Panc1 (cell line): ENCODE data around the gene RPRD2. TPM values are rescaled to one million over a fixed set of nuclear protein-coding genes. Genes with fewer than 3 reads are reported as not detected.

Source experiments
- ATAC-seq: fragments of 200-7000 bp; cut with Tn5 transposase; 2 replicates; pipeline ENCODE4 v1.9.1; 2020; ENCODE audit warnings: mild to moderate bottlenecking, moderate library complexity
- BruUV-seq: library from RNA; stranded (reverse); fragments of 400-500 nt; replicated peaks from 2 replicates; lab custom pipeline; 2021; lab: Mats Ljungman, UMichigan
- CTCF ChIA-PET: fragments of 300-600 bp; sonication (Branson Sonifier 250); formaldehyde crosslinking; loops from one replicate; lab custom pipeline; 2022; ENCODE audit warnings: antibody characterized with exemption; lab: Charles Lee
- POLR2A ChIA-PET: fragments of 300-600 bp; sonication (Branson Sonifier 250); formaldehyde crosslinking; loops from one replicate; lab custom pipeline; 2022; ENCODE audit warnings: antibody characterized with exemption; lab: Charles Lee
- DNase-seq: peaks from one replicate; pipeline ENCODE4 v3.0.0-alpha.2; 2010; ENCODE audit warnings: low read depth, low spot score
- H3K27ac ChIP-seq: 2 replicates; pipeline ENCODE4 v1.5.1; 2011; ENCODE audit warnings: mild to moderate bottlenecking, low read length, inconsistent platforms
- H3K27me3 ChIP-seq: fragments of 200-500 bp; sonication (Bioruptor generic); 2 replicates; pipeline ENCODE4 v1.6.0; 2014; ENCODE audit warnings: low read length, inconsistent platforms; ENCODE audit not compliant: control insufficient read depth, insufficient read depth
- H3K36me3 ChIP-seq: fragments of 200-500 bp; sonication (Bioruptor generic); 2 replicates; pipeline ENCODE4 v1.5.1; 2014; ENCODE audit warnings: inconsistent platforms, mild to moderate bottlenecking, low read length, moderate library complexity; ENCODE audit not compliant: control insufficient read depth, insufficient read depth
- H3K4me1 ChIP-seq: 2 replicates; pipeline ENCODE4 v1.5.1; 2011; ENCODE audit warnings: inconsistent platforms, mild to moderate bottlenecking, low read length, moderate library complexity; ENCODE audit not compliant: control insufficient read depth, insufficient read depth
- H3K4me3 ChIP-seq, 2 experiments: 2 replicates each; pipeline ENCODE4 v1.5.1; 2011 to 2012; ENCODE audit warnings: low read depth in 2 of 2, low read length in 2 of 2, mild to moderate bottlenecking in 2 of 2, inconsistent platforms in 1 of 2, moderate library complexity in 1 of 2
- H3K9me3 ChIP-seq: fragments of 200-500 bp; sonication (Bioruptor generic); 2 replicates; pipeline ENCODE4 v1.5.1; 2014; ENCODE audit warnings: low read depth, mild to moderate bottlenecking, inconsistent platforms, low read length, moderate library complexity; ENCODE audit not compliant: control insufficient read depth, insufficient read depth
- CTCF ChIP-seq: fragments of 450-650 bp; IDR thresholded peaks from 2 replicates; pipeline ENCODE4 v1.5.1; 2017; ENCODE audit warnings: mild to moderate bottlenecking
- POLR2AphosphoS5 ChIP-seq: IDR thresholded peaks from 2 replicates; pipeline ENCODE4 v1.6.1; 2012; ENCODE audit warnings: mild to moderate bottlenecking, low read depth, low read length, moderate library complexity
- REST ChIP-seq, 2 experiments: IDR thresholded peaks; 2 replicates each; pipeline ENCODE4 v1.6.1; 2011 to 2012; ENCODE audit warnings: low read depth in 2 of 2, control low read depth in 1 of 2, low read length in 1 of 2, mild to moderate bottlenecking in 1 of 2, moderate library complexity in 1 of 2; ENCODE audit not compliant: insufficient read depth in 1 of 2
- SIN3A ChIP-seq: IDR thresholded peaks from 2 replicates; pipeline ENCODE4 v1.6.1; 2012; ENCODE audit warnings: low read depth, mild to moderate bottlenecking, low read length, moderate library complexity, borderline replicate concordance; ENCODE audit not compliant: insufficient read depth
- TCF7L2 ChIP-seq: IDR thresholded peaks from 2 replicates; pipeline ENCODE4 v1.6.1; 2011; ENCODE audit warnings: mild to moderate bottlenecking, low read depth, low read length, inconsistent platforms
- in situ Hi-C: cut with HindIII; loops from 2 replicates; pipeline ENCODE4 v1.10.0; 2016; ENCODE audit warnings: low sequenced_read_pairs, low pct_unique_long_range_greater_than_20kb
- intact Hi-C: fragments of 100-400 bp; cut with micrococcal nuclease; formaldehyde crosslinking; loops from one replicate; pipeline ENCODE4 v1.10.0; 2022; ENCODE audit not compliant: unreplicated experiment
- total RNA-seq: library from RNA; stranded (reverse); gene quantifications from one replicate; pipeline ENCODE4 v1.2.1, GENCODE V29; 2021; ENCODE audit not compliant: unreplicated experiment

Gene RPRD2
- total RNA-seq, 1 experiment from 2014 or later = 28.3 TPM

GRCh38 chr1:150365941-150366340 is 2.0 kb downstream of the RPRD2 start:
- no peaks in the 10 kb centered on the region for H3K9me3 ChIP-seq
- no peaks in the 10 kb centered on the region; the same call in 1 of the 2 replicates for H3K36me3 ChIP-seq
- intact Hi-C loops (no loop called here), in situ Hi-C loops (no loop called here)
- H3K4me1 ChIP-seq = peaks cover 13% of the 10 kb centered on the region; the same call in 1 of the 2 replicates
- H3K27ac ChIP-seq = peak overlapping the region; percentile 99
- POLR2A ChIA-PET = no interaction called here
- ATAC-seq (no peak), DNase-seq (no peak)
- TF ChIP-seq CTCF = no peak
- no peak for TF ChIP-seq REST (IDR thresholded peaks at IDR 0.05; ENCODE audit: insufficient read depth in 1 of 2, low read depth in 2 of 2, low read length in 1 of 2)
- TF ChIP-seq POLR2AphosphoS5 = no peak
- TF ChIP-seq TCF7L2 = no peak
- no peak for TF ChIP-seq SIN3A
- CTCF ChIA-PET = no interaction called here
- BruUV-seq = no TSS peak
- H3K27me3 ChIP-seq = no peaks in the 10 kb centered on the region
- H3K4me3 ChIP-seq = peak overlapping the region; percentile 92 to 99

GRCh38 chr1:150366416-150367296 is 2.7 kb downstream of the RPRD2 start:
- DNase-seq = no peak
- ChIA-PET POLR2A (no interaction called here), CTCF (no interaction called here)
- Histone ChIP-seq H3K27me3 (no peaks in the 10 kb centered on the region), H3K4me3 (peak overlapping the region; percentile 92 to 99), H3K4me1 (peaks cover 13% of the 10 kb centered on the region; the same call in 1 of the 2 replicates), H3K27ac (peak overlapping the region; percentile 99), H3K9me3 (no peaks in the 10 kb centered on the region), H3K36me3 (no peaks in the 10 kb centered on the region; the same call in 1 of the 2 replicates)
- in situ Hi-C loops (no loop called here), intact Hi-C loops (no loop called here)
- TF ChIP-seq POLR2AphosphoS5 = no peak
- no peak for TF ChIP-seq CTCF
- TF ChIP-seq REST (IDR thresholded peaks at IDR 0.05; ENCODE audit: insufficient read depth in 1 of 2, low read depth in 2 of 2, low read length in 1 of 2) = no peak
- no peak for TF ChIP-seq SIN3A
- BruUV-seq = no TSS peak
- ATAC-seq = no peak
